C4-2B (cell line): ENCODE data around the gene FKBP6.

ENCODE experiments used
- CTCF ChIP-seq: fragments of 450-650 bp; conservative IDR thresholded peaks from 2 replicates; pipeline ENCODE4 v1.5.1; 2017; ENCODE audit warnings: mild to moderate bottlenecking
- ZFX ChIP-seq: fragments of 450-650 bp; IDR thresholded peaks from 2 replicates; pipeline ENCODE4 v1.6.1; 2017

GRCh38 chr7:73395538-73396503 lies 67.9 kb downstream of the FKBP6 start:
- TF ChIP-seq CTCF (no peak), ZFX (no peak)
